Spleen (tissue), 7 donors: ENCODE results near the gene COL4A3.

Experiments used
- CTCF ChIP-seq, 11 experiments: fragments of 200-600 bp in 7 of 11; fragments of 450-650 bp in 4 of 11; sonication (generic) in 4 of 11; IDR thresholded peaks in 8 of 11; conservative IDR thresholded peaks in 3 of 11; 1 replicate in 7 of 11; 2 replicates in 4 of 11; pipeline versions ENCODE4 v1.4.0 to v1.8.0; 2016 to 2021; ENCODE audit warnings: antibody characterized with exemption in 11 of 11, inconsistent platforms in 4 of 11, mild to moderate bottlenecking in 1 of 11
- POLR2A ChIP-seq, 3 donors: fragments of 450-650 bp; IDR thresholded peaks; one replicate each; pipeline ENCODE4 v1.5.1; 2017; ENCODE audit warnings: antibody characterized with exemption in 3 of 3, mild to moderate bottlenecking in 1 of 3
- POLR2AphosphoS5 ChIP-seq, 3 donors: sonication (generic); formaldehyde crosslinking; IDR thresholded peaks; one replicate each; pipeline ENCODE4 v1.5.1; 2017; ENCODE audit warnings: antibody characterized with exemption in 3 of 3
- donor health status: DM: no; HTN: no; CAD: no; lungs with moderate emphysema.
- donor health status: DM: no; HTN: no; CAD: no.
- donor health status: DM: no; HTN: no; CAD: no.

- no peak for TF ChIP-seq CTCF (IDR thresholded peaks at IDR 0.05 in 8 of 11, conservative IDR thresholded peaks at IDR 0.05 in 3 of 11)
- TF ChIP-seq POLR2A (IDR thresholded peaks at IDR 0.05) = no peak
- TF ChIP-seq POLR2AphosphoS5 (IDR thresholded peaks at IDR 0.05) = no peak
Observed at GRCh38 chr2:227125506-227125905, 38.9 kb upstream of the COL4A3 start.
